IgD-negative memory B cell (primary cell): Measurements from ENCODE around the gene ABCA9. TPM values are rescaled to one million over a fixed set of nuclear protein-coding genes. Genes with fewer than 3 reads are reported as not detected.
A peak's percentile ranks its signal among the peaks of the same experiment; 100 is the strongest.

Experiments
- H3K27ac Mint-ChIP-seq, 3 donors: one replicate each; pipeline ENCODE4 v1.8.0; 2020 to 2022; ENCODE audit warnings: mild to moderate bottlenecking in 3 of 3, mixed read lengths in 3 of 3, moderate library complexity in 1 of 3
- H3K27me3 Mint-ChIP-seq: one replicate; pipeline ENCODE4 v1.8.0; 2021; ENCODE audit warnings: mixed read lengths
- H3K36me3 Mint-ChIP-seq: one replicate; pipeline ENCODE4 v1.8.0; 2020; ENCODE audit warnings: mild to moderate bottlenecking, mixed read lengths
- H3K4me1 Mint-ChIP-seq, 3 donors: one replicate each; pipeline ENCODE4 v1.8.0; 2020 to 2022; ENCODE audit warnings: mixed read lengths in 3 of 3, mild to moderate bottlenecking in 1 of 3
- H3K4me3 Mint-ChIP-seq, 4 donors: one replicate each; pipeline ENCODE4 v1.8.0; 2020 to 2022; ENCODE audit warnings: mild to moderate bottlenecking in 4 of 4, mixed read lengths in 4 of 4, moderate library complexity in 3 of 4
- H3K9me3 Mint-ChIP-seq, 3 donors: one replicate each; pipeline ENCODE4 v1.8.0; 2020 to 2021; ENCODE audit warnings: mixed read lengths in 3 of 3, mild to moderate bottlenecking in 1 of 3
- polyA plus RNA-seq: library from polyadenylated mRNA; unstranded; fragments of 300-500 nt; fragmentation: Illumina TruSeq; gene quantifications from one replicate; pipeline ENCODE4 v1.2.3, GENCODE V29; 2021

Gene ABCA9, protein sequence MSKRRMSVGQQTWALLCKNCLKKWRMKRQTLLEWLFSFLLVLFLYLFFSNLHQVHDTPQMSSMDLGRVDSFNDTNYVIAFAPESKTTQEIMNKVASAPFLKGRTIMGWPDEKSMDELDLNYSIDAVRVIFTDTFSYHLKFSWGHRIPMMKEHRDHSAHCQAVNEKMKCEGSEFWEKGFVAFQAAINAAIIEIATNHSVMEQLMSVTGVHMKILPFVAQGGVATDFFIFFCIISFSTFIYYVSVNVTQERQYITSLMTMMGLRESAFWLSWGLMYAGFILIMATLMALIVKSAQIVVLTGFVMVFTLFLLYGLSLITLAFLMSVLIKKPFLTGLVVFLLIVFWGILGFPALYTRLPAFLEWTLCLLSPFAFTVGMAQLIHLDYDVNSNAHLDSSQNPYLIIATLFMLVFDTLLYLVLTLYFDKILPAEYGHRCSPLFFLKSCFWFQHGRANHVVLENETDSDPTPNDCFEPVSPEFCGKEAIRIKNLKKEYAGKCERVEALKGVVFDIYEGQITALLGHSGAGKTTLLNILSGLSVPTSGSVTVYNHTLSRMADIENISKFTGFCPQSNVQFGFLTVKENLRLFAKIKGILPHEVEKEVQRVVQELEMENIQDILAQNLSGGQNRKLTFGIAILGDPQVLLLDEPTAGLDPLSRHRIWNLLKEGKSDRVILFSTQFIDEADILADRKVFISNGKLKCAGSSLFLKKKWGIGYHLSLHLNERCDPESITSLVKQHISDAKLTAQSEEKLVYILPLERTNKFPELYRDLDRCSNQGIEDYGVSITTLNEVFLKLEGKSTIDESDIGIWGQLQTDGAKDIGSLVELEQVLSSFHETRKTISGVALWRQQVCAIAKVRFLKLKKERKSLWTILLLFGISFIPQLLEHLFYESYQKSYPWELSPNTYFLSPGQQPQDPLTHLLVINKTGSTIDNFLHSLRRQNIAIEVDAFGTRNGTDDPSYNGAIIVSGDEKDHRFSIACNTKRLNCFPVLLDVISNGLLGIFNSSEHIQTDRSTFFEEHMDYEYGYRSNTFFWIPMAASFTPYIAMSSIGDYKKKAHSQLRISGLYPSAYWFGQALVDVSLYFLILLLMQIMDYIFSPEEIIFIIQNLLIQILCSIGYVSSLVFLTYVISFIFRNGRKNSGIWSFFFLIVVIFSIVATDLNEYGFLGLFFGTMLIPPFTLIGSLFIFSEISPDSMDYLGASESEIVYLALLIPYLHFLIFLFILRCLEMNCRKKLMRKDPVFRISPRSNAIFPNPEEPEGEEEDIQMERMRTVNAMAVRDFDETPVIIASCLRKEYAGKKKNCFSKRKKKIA (N-terminal part only)
- not detected for polyA plus RNA-seq

GRCh38 chr17:69060822-69061221 lies at the start of gene ABCA9:
TSS of gene ABCA9 (minus strand) at chr17:69060927. CDS start at chr17:69051126, 9,801 bp downstream.
- peaks cover 10% of the 10 kb centered on the region for H3K36me3 Mint-ChIP-seq
- H3K9me3 Mint-ChIP-seq: peaks cover 3 to 13% (median 8%) of the 10 kb centered on the region in 3 donors
- peak within 1 kb of the TSS in 1 of 3 donors; percentile 14 for H3K27ac Mint-ChIP-seq
- no peaks in the 10 kb centered on the region for H3K27me3 Mint-ChIP-seq
- peaks cover 5 to 13% (median 9%) of the 10 kb centered on the region in 3 donors for H3K4me1 Mint-ChIP-seq
- H3K4me3 Mint-ChIP-seq: no peak within 1 kb of the TSS

GRCh38 chr17:69105907-69106730 lies 45.4 kb upstream of the ABCA9 start:
- Mint-ChIP-seq H3K36me3 (peaks cover 7% of the 10 kb centered on the region), H3K27ac (no peak overlapping the region), H3K9me3 (peaks cover 0 to 2% (median 0%) of the 10 kb centered on the region in 3 donors), H3K27me3 (no peaks in the 10 kb centered on the region), H3K4me1 (peaks cover 0 to 10% (median 4%) of the 10 kb centered on the region in 3 donors), H3K4me3 (no peak overlapping the region)

DNA sequence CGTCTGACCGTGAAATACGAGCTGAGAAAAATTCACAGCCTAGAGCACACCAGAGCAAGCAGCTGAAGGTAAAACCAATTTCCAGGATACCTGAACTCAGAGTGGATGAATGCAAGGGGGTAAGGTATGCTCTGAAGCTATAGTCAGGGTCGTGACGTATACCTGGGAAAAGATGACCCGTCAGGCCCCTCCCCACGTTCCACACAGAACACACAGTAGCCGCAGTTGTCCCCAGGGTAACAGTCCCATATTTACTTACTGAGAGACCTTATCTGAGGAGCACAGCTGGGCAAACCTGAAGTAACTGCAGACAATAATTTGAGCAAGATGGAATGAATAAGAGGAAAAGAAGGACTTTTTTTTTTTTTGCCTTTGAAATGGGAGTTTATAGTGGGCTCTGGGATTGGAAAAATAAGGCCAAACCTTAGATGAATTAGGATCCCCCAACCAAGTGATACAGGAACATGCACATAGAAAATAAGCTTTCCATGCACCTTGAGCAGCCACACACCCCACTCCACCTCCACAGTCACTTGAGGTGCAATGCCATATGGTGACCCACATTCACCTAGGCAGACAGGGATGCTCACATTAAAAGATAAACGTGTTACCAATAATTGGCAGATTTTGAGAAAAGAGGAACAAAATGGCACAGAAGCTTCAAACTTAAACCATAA lies 43.0 kb upstream of the ABCA9 start:
- no peak overlapping the region for H3K27ac Mint-ChIP-seq
- H3K4me3 Mint-ChIP-seq: no peak overlapping the region
- H3K4me1 Mint-ChIP-seq: peaks cover 0 to 7% (median 5%) of the 10 kb centered on the region in 3 donors

GRCh38 chr17:69098625-69099024 lies 37.9 kb upstream of the ABCA9 start:
- peaks cover 3 to 14% (median 12%) of the 10 kb centered on the region in 3 donors for H3K4me1 Mint-ChIP-seq
- no peaks in the 10 kb centered on the region for H3K27me3 Mint-ChIP-seq
- no peak overlapping the region for H3K27ac Mint-ChIP-seq
- H3K4me3 Mint-ChIP-seq: no peak overlapping the region
- no peaks in the 10 kb centered on the region for H3K36me3 Mint-ChIP-seq
- no peaks in the 10 kb centered on the region for H3K9me3 Mint-ChIP-seq

More for the DNA sequence above, 43.0 kb upstream of the ABCA9 start:
- H3K36me3 Mint-ChIP-seq: peaks cover 6% of the 10 kb centered on the region
- H3K27me3 Mint-ChIP-seq: no peaks in the 10 kb centered on the region
- H3K9me3 Mint-ChIP-seq: no peaks in the 10 kb centered on the region

DNA sequence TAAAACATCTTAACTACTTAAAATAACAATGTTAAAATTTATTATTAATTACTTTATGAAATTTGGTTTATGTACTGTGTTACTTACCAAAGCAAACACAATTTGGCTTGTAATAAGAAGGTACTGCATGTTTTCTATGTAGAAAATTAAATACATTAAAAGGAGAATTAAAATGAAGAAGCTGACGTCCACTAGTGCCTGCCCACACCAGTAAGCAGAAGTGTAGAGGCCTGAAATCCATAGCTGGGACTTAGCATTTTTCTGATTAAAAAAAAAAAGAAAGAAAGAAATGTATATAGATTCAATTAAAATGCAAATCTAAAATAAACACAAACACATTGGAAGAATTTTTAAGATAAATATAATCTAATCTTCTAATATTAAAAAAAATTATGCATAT lies 35.8 kb upstream of the ABCA9 start:
- Mint-ChIP-seq H3K27ac (no peak overlapping the region), H3K36me3 (no peaks in the 10 kb centered on the region), H3K4me1 (peaks cover 7 to 21% (median 20%) of the 10 kb centered on the region in 3 donors), H3K4me3 (no peak overlapping the region), H3K27me3 (no peaks in the 10 kb centered on the region), H3K9me3 (no peaks in the 10 kb centered on the region)

GRCh38 chr17:69093995-69094394 lies 33.3 kb upstream of the ABCA9 start:
- Mint-ChIP-seq H3K4me1 (peaks cover 6 to 21% (median 16%) of the 10 kb centered on the region in 3 donors), H3K4me3 (peak overlapping the region in 1 of 4 donors; percentile 27), H3K9me3 (peaks cover 0 to 1% (median 0%) of the 10 kb centered on the region in 3 donors), H3K27ac (no peak overlapping the region), H3K27me3 (no peaks in the 10 kb centered on the region), H3K36me3 (no peaks in the 10 kb centered on the region)

GRCh38 chr17:69093279-69093789 lies 32.6 kb upstream of the ABCA9 start:
- peaks cover 3% of the 10 kb centered on the region for H3K36me3 Mint-ChIP-seq
- H3K27ac Mint-ChIP-seq: peak overlapping the region in 1 of 3 donors; percentile 11
- no peaks in the 10 kb centered on the region for H3K27me3 Mint-ChIP-seq
- H3K4me1 Mint-ChIP-seq: peaks cover 6 to 21% (median 16%) of the 10 kb centered on the region in 3 donors
- peaks cover 0 to 1% (median 0%) of the 10 kb centered on the region in 3 donors for H3K9me3 Mint-ChIP-seq
- peak overlapping the region; percentile 11 to 87 (median 76) for H3K4me3 Mint-ChIP-seq

- no peak overlapping the region for H3K27ac Mint-ChIP-seq
- H3K36me3 Mint-ChIP-seq: peaks cover 3% of the 10 kb centered on the region
- peaks cover 0 to 1% (median 0%) of the 10 kb centered on the region in 3 donors for H3K9me3 Mint-ChIP-seq
- peaks cover 4 to 17% (median 10%) of the 10 kb centered on the region in 3 donors for H3K4me1 Mint-ChIP-seq
- H3K27me3 Mint-ChIP-seq: no peaks in the 10 kb centered on the region
- H3K4me3 Mint-ChIP-seq: no peak overlapping the region
Measured at GRCh38 chr17:69090365-69090764, 29.6 kb upstream of the ABCA9 start.

GRCh38 chr17:69088643-69089200 lies 28.0 kb upstream of the ABCA9 start:
- Mint-ChIP-seq H3K27me3 (no peaks in the 10 kb centered on the region), H3K9me3 (peaks cover 0 to 2% (median 1%) of the 10 kb centered on the region in 3 donors), H3K4me1 (peaks cover 4 to 8% (median 7%) of the 10 kb centered on the region in 3 donors), H3K27ac (no peak overlapping the region), H3K36me3 (peaks cover 3% of the 10 kb centered on the region), H3K4me3 (no peak overlapping the region)

DNA sequence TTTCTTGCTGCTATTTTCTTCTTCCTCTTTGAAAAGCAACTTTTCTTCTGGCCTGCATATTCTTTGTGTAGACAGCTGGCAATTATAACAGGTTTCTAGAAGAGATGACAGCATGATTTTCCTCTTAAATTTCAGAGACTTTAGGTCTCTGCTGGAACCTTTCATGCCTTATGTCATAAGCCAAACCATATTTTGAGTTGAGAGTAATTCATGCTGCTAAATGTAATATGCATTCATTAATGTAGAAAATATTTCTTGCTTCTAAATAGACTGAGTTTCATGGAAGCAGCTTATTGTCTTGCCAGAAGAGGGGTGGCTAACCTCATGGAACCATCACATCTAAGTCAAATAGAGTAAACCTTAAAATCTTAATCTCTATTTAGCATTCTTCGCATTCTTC lies 25.9 kb upstream of the ABCA9 start:
- Mint-ChIP-seq H3K4me1 (no peaks in the 10 kb centered on the region), H3K36me3 (peaks cover 3% of the 10 kb centered on the region), H3K27me3 (no peaks in the 10 kb centered on the region), H3K27ac (no peak overlapping the region), H3K4me3 (no peak overlapping the region), H3K9me3 (peaks cover 1 to 6% (median 3%) of the 10 kb centered on the region in 3 donors)

GRCh38 chr17:69084911-69085310 lies 24.2 kb upstream of the ABCA9 start:
- Mint-ChIP-seq H3K27me3 (no peaks in the 10 kb centered on the region), H3K9me3 (peaks cover 0 to 6% (median 3%) of the 10 kb centered on the region in 3 donors), H3K27ac (no peak overlapping the region), H3K36me3 (peaks cover 3% of the 10 kb centered on the region), H3K4me3 (peak overlapping the region in 1 of 4 donors; percentile 47), H3K4me1 (no peaks in the 10 kb centered on the region)

DNA sequence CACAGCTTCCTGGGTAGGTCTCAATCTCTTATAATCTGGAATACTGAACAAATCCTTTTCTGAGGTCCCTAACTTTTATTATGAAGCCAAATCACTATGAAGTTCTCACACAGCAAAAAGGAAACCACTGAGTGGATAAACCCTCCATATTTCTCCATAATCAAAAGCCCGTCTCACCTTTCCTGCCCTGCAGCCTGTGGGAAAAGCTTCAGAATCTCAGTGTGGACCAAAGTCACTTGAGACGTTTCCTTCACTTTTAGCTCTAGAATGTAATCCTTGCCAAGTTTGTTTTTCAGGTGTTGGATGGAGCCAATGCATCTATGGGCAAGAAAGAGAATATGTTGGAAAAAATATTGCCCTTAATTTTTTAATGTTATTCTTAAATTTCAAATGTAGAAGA lies 22.0 kb upstream of the ABCA9 start:
- Mint-ChIP-seq H3K4me3 (peak overlapping the region in 1 of 4 donors; percentile 29), H3K9me3 (peaks cover 0 to 6% (median 3%) of the 10 kb centered on the region in 3 donors), H3K27me3 (no peaks in the 10 kb centered on the region), H3K27ac (no peak overlapping the region), H3K4me1 (no peaks in the 10 kb centered on the region), H3K36me3 (no peaks in the 10 kb centered on the region)

DNA sequence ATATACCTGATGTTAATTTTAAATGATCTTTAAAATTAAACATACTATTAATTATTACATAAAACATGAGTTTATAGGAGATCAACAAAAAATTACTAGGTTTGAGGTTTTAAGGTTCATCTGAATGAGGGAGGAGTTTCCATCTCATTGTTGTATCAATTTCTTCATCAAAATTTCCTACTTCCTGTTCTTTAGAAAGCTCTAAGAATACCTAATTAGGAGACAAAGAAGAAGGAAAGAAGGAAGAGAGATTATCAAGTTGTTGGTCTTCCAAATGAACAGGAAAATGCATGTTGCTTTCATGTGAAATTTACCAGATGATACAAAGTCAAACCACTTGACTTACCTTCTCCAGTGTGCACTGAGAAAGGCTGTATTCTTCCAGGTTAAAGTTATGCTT lies 18.1 kb upstream of the ABCA9 start:
- H3K4me3 Mint-ChIP-seq: no peak overlapping the region
- H3K4me1 Mint-ChIP-seq: no peaks in the 10 kb centered on the region
- no peak overlapping the region for H3K27ac Mint-ChIP-seq
- H3K36me3 Mint-ChIP-seq: no peaks in the 10 kb centered on the region
- peaks cover 7 to 21% (median 11%) of the 10 kb centered on the region in 3 donors for H3K9me3 Mint-ChIP-seq
- no peaks in the 10 kb centered on the region for H3K27me3 Mint-ChIP-seq
